Naive thymus-derived CD4-positive, alpha-beta T cell (primary cell): ENCODE data around the gene PSAT1. TPM values are rescaled to one million over a fixed set of nuclear protein-coding genes. Genes with fewer than 3 reads are reported as not detected.

ENCODE experiments used
- ATAC-seq: fragments of 150-1000 bp; cut with Tn5 transposase; 2 replicates; pipeline ENCODE4 v1.10.0; 2021; ENCODE audit warnings: mild to moderate bottlenecking, moderate library complexity
- CTCF ChIA-PET: fragments of 350-600 bp; sonication (Branson Sonifier 250); formaldehyde crosslinking; loops from one replicate; lab custom pipeline; 2021; ENCODE audit warnings: antibody characterized with exemption; lab: Charles Lee
- POLR2A ChIA-PET: fragments of 350-600 bp; sonication (Branson Sonifier 250); formaldehyde crosslinking; loops from one replicate; lab custom pipeline; 2021; ENCODE audit warnings: antibody characterized with exemption, inconsistent platforms; lab: Charles Lee
- DNase-seq, 9 donors: peaks; one replicate each; pipeline versions ENCODE4 v3.0.0 to v3.0.0-alpha.2; 2020 to 2022; ENCODE audit warnings: mixed read lengths in 1 of 9
- H3K27ac ChIP-seq: one replicate; pipeline ENCODE4 v1.7.0; 2013; ENCODE audit warnings: mild to moderate bottlenecking, low read depth, low read length, moderate library complexity
- H3K27me3 ChIP-seq, 2 donors: one replicate each; pipeline ENCODE4 v1.7.0; 2013; ENCODE audit warnings: low read length in 2 of 2, mild to moderate bottlenecking in 2 of 2, moderate library complexity in 2 of 2; ENCODE audit not compliant: control insufficient read depth in 2 of 2, insufficient read depth in 2 of 2
- H3K36me3 ChIP-seq, 3 experiments: 1 replicate in 2 of 3; 2 replicates in 1 of 3; pipeline ENCODE4 v1.7.0; 2013; ENCODE audit warnings: low read length in 3 of 3, mild to moderate bottlenecking in 3 of 3, moderate library complexity in 1 of 3; ENCODE audit not compliant: insufficient read depth in 3 of 3, control insufficient read depth in 2 of 3
- H3K4me1 ChIP-seq, 2 donors: one replicate each; pipeline ENCODE4 v1.7.0; 2013; ENCODE audit warnings: low read length in 2 of 2, mild to moderate bottlenecking in 2 of 2, moderate library complexity in 1 of 2; ENCODE audit not compliant: control insufficient read depth in 2 of 2, insufficient read depth in 2 of 2
- H3K4me3 ChIP-seq: 2 replicates; pipeline ENCODE4 v1.7.0; 2013; ENCODE audit warnings: mild to moderate bottlenecking, low read length
- H3K9me3 ChIP-seq, 3 experiments: 1 replicate in 2 of 3; 2 replicates in 1 of 3; pipeline ENCODE4 v1.7.0; 2013; ENCODE audit warnings: low read length in 3 of 3; ENCODE audit not compliant: control insufficient read depth in 2 of 3
- H3K27ac Mint-ChIP-seq, 9 donors: one replicate each; pipeline ENCODE4 v1.8.0; 2020 to 2022; ENCODE audit warnings: mixed read lengths in 9 of 9, mild to moderate bottlenecking in 8 of 9, moderate library complexity in 5 of 9, inconsistent platforms in 2 of 9
- H3K27me3 Mint-ChIP-seq, 5 donors: one replicate each; pipeline ENCODE4 v1.8.0; 2021 to 2022; ENCODE audit warnings: mixed read lengths in 5 of 5, mild to moderate bottlenecking in 1 of 5
- H3K36me3 Mint-ChIP-seq, 5 donors: one replicate each; pipeline ENCODE4 v1.8.0; 2020 to 2022; ENCODE audit warnings: mixed read lengths in 5 of 5, mild to moderate bottlenecking in 3 of 5, inconsistent platforms in 1 of 5
- H3K4me1 Mint-ChIP-seq, 7 donors: one replicate each; pipeline ENCODE4 v1.8.0; 2020 to 2022; ENCODE audit warnings: mixed read lengths in 7 of 7, mild to moderate bottlenecking in 3 of 7, inconsistent platforms in 1 of 7
- H3K4me3 Mint-ChIP-seq, 10 donors: one replicate each; pipeline ENCODE4 v1.8.0; 2020 to 2022; ENCODE audit warnings: mild to moderate bottlenecking in 10 of 10, mixed read lengths in 10 of 10, moderate library complexity in 6 of 10, inconsistent platforms in 2 of 10
- H3K9me3 Mint-ChIP-seq, 11 donors: one replicate each; pipeline ENCODE4 v1.8.0; 2020 to 2022; ENCODE audit warnings: mixed read lengths in 11 of 11, mild to moderate bottlenecking in 4 of 11, inconsistent platforms in 1 of 11, moderate library complexity in 1 of 11
- intact Hi-C, 2 donors: fragments of 100-400 bp; cut with micrococcal nuclease; formaldehyde crosslinking; loops; one replicate each; pipeline ENCODE4 v1.15.1; 2023
- polyA plus RNA-seq, 2 donors: library from polyadenylated mRNA; unstranded; fragments of 300-500 nt; fragmentation: Illumina TruSeq; gene quantifications; one replicate each; pipeline ENCODE4 v1.2.3, GENCODE V29; 2021
- total RNA-seq, 6 experiments: library from RNA in 5 of 6; stranded (reverse) in 5 of 6; gene quantifications; 1 replicate in 5 of 6; 2 replicates in 1 of 6; pipeline ENCODE4 v1.2.3 and lab custom pipeline; 2021 to 2026

Gene PSAT1
- total and polyA plus RNA-seq, 7 experiments from 2014 or later: 1.6 to 65.2 (median 10.3) TPM

- POLR2A ChIA-PET: no interaction called here
- intact Hi-C loops: loop anchor here in 1 of 2 donors (5.0 kb wide), 1 partner anchor 390 kb away; no protein-coding TSS in a partner anchor
Measured at GRCh38 chr9:78366827-78367226, 69.9 kb downstream of the PSAT1 start.

DNA sequence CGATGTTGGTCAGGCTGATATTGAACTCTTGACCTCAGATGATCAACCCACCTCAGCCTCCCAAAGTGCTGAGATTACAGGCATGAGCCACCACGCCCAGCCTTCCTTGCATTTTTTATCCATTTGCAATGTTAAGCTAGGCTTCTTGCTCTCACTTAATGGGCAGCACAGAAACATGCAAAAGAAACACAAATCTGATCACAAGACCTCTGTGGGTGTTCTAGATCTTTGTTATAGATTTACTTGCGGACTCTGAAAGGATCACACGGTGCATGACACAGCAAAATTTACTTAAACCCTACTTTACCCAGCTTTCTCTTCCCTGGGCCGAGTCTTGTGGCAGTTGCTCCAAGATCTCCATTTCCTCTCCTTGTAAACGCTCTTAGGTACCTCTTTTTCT, 71.3 kb downstream of the PSAT1 start:
- Histone ChIP-seq H3K4me1 (no peaks in the 10 kb centered on the region), H3K4me3 (no peak overlapping the region), H3K36me3 (no peaks in the 10 kb centered on the region), H3K27me3 (no peaks in the 10 kb centered on the region), H3K27ac (no peak overlapping the region), H3K9me3 (no peaks in the 10 kb centered on the region)
- POLR2A ChIA-PET: no interaction called here
- H3K27me3 Mint-ChIP-seq: peaks cover 19 to 32% (median 25%) of the 10 kb centered on the region in 5 donors
- CTCF ChIA-PET: interaction anchor here (1.1 to 3.3 kb wide), 3 partner anchors 107 to 935 kb away, joined by 3 to 21 read pairs (median 5); no protein-coding TSS in a partner anchor
- H3K9me3 Mint-ChIP-seq: no peaks in the 10 kb centered on the region
- intact Hi-C loops: loop anchor here in 1 of 2 donors (2.0 to 5.0 kb wide), 2 partner anchors 391 to 1201 kb away; no protein-coding TSS in a partner anchor
- ATAC-seq (no peak), DNase-seq (no peak)
- H3K4me1 Mint-ChIP-seq: peaks cover 0 to 3% (median 0%) of the 10 kb centered on the region in 7 donors
- no peaks in the 10 kb centered on the region for H3K36me3 Mint-ChIP-seq
- no peak overlapping the region for H3K4me3 Mint-ChIP-seq
- H3K27ac Mint-ChIP-seq: no peak overlapping the region

More at GRCh38 chr9:78366827-78367226, 69.9 kb downstream of the PSAT1 start:
- no peak overlapping the region for H3K4me3 Mint-ChIP-seq
- CTCF ChIA-PET: interaction anchor here (0.6 kb wide), 1 partner anchor 616 kb away, joined by 3 read pairs; no protein-coding TSS in a partner anchor
- H3K9me3 Mint-ChIP-seq: no peaks in the 10 kb centered on the region
- Histone ChIP-seq H3K36me3 (no peaks in the 10 kb centered on the region), H3K27ac (no peak overlapping the region), H3K4me3 (no peak overlapping the region), H3K4me1 (no peaks in the 10 kb centered on the region), H3K9me3 (no peaks in the 10 kb centered on the region), H3K27me3 (no peaks in the 10 kb centered on the region)
- ATAC-seq: no peak
- no peaks in the 10 kb centered on the region for H3K36me3 Mint-ChIP-seq
- DNase-seq: no peak
- peaks cover 0 to 3% (median 0%) of the 10 kb centered on the region in 7 donors for H3K4me1 Mint-ChIP-seq
- peaks cover 12 to 22% (median 17%) of the 10 kb centered on the region in 5 donors for H3K27me3 Mint-ChIP-seq
- H3K27ac Mint-ChIP-seq: no peak overlapping the region

DNA sequence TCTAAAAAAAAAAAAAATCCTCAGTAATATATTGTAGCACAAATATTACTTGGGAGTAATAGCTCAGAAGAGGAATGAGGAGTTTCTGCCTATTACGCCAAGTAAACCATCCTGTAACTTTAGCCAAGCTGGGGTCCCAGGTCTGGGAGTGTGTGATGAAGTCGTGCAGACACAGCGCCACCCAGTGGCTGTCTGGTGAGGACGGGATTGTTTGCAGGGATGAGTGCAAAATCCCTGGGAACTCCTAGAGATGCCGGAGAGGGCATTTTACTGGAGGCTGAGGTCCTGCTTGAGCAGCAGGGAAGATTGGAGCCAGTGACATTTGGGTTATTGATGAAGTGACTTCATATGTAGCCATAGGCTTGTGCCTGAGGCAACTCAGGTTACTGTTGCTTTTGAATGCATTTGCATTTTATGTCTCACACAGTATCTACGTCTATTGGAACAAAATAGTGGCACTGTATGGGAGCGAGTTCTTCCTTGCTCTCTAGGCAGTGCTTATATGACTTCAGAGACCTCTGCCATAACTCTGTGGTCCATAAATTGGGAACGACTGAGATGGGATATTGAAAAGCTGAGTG, 72.8 kb downstream of the PSAT1 start:
- Histone ChIP-seq H3K27me3 (no peaks in the 10 kb centered on the region), H3K27ac (no peak overlapping the region), H3K4me3 (no peak overlapping the region), H3K4me1 (no peaks in the 10 kb centered on the region), H3K9me3 (no peaks in the 10 kb centered on the region), H3K36me3 (no peaks in the 10 kb centered on the region)
- ATAC-seq (peak; percentile 47), DNase-seq (peak in 8 of 9 donors; percentile 17 to 54 (median 40))
- H3K4me1 Mint-ChIP-seq: peaks cover 0 to 3% (median 0%) of the 10 kb centered on the region in 7 donors
- intact Hi-C loops: loop anchor here (1.0 to 5.0 kb wide), 3 partner anchors 108 to 1203 kb away; no protein-coding TSS in a partner anchor
- H3K27me3 Mint-ChIP-seq: peaks cover 27 to 37% (median 29%) of the 10 kb centered on the region in 5 donors
- H3K36me3 Mint-ChIP-seq: no peaks in the 10 kb centered on the region
- H3K9me3 Mint-ChIP-seq: peaks cover 0 to 1% (median 0%) of the 10 kb centered on the region in 11 donors
- ChIA-PET POLR2A (no interaction called here), CTCF (interaction anchor here (0.6 to 3.3 kb wide), 7 partner anchors 12 to 936 kb away, joined by 3 to 21 read pairs (median 3); no protein-coding TSS in a partner anchor)
- H3K27ac Mint-ChIP-seq: no peak overlapping the region
- no peak overlapping the region for H3K4me3 Mint-ChIP-seq

DNA sequence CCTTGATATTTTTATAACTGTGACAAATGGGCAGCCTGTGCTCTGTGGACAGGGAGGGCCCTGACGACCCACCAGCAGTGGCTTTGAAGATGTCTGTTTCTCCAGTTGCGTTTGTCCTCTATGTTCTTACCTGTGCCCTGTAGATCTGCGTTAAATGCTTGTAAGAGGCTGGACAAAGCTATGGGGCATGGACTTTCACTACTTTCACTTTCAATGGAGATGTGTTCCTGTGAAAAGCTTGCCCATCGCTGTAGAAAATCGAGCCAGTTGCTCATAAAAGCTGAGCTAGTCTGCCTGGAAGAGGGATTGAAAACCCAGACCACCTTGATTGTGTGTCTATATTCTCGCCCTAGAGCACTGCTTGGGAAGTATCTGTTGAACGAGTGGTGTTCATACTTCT, 74.1 kb downstream of the PSAT1 start:
- Histone ChIP-seq H3K27me3 (no peaks in the 10 kb centered on the region), H3K4me1 (no peaks in the 10 kb centered on the region), H3K4me3 (no peak overlapping the region), H3K36me3 (no peaks in the 10 kb centered on the region), H3K9me3 (no peaks in the 10 kb centered on the region), H3K27ac (no peak overlapping the region)
- DNase-seq: no peak
- Mint-ChIP-seq H3K27me3 (peaks cover 27 to 37% (median 29%) of the 10 kb centered on the region in 5 donors), H3K36me3 (no peaks in the 10 kb centered on the region), H3K9me3 (peaks cover 0 to 1% (median 0%) of the 10 kb centered on the region in 11 donors), H3K27ac (no peak overlapping the region), H3K4me3 (no peak overlapping the region), H3K4me1 (peaks cover 0 to under 1% (median 0%) of the 10 kb centered on the region in 7 donors)
- CTCF ChIA-PET: interaction anchor here (1.4 to 3.3 kb wide), 2 partner anchors 110 to 937 kb away, joined by 3 to 21 read pairs; no protein-coding TSS in a partner anchor
- no peak for ATAC-seq
- intact Hi-C loops: no loop called here
- POLR2A ChIA-PET: no interaction called here

- no peak for DNase-seq
- ChIA-PET CTCF (interaction anchor here (0.5 kb wide), 1 partner anchor 192 kb away, joined by 3 read pairs; no protein-coding TSS in a partner anchor), POLR2A (no interaction called here)
- H3K4me1 ChIP-seq: no peaks in the 10 kb centered on the region
- H3K36me3 ChIP-seq: no peaks in the 10 kb centered on the region
- H3K9me3 ChIP-seq: no peaks in the 10 kb centered on the region
- Mint-ChIP-seq H3K9me3 (peaks cover 0 to 1% (median 0%) of the 10 kb centered on the region in 11 donors), H3K27ac (no peak overlapping the region), H3K4me1 (no peaks in the 10 kb centered on the region), H3K4me3 (no peak overlapping the region), H3K27me3 (peaks cover 27 to 39% (median 29%) of the 10 kb centered on the region in 5 donors), H3K36me3 (no peaks in the 10 kb centered on the region)
- no peak overlapping the region for H3K4me3 ChIP-seq
- no peaks in the 10 kb centered on the region for H3K27me3 ChIP-seq
- H3K27ac ChIP-seq: no peak overlapping the region
- intact Hi-C loops: no loop called here
- no peak for ATAC-seq
Measured at GRCh38 chr9:78371981-78372380, 75.1 kb downstream of the PSAT1 start.
